GM21529 (cell line): ENCODE data around the gene AMBP.
"Not testable (repeated sequence)": the region's sequence is repeated elsewhere in the genome, so short reads cannot be mapped to it uniquely, and the experiment has no call there.

Experiments
- ATAC-seq: cut with Tn5 transposase; IDR thresholded peaks from one replicate; pipeline ENCODE4 v1.9.1; 2021; ENCODE audit not compliant: unreplicated experiment

The AMBP gene

GRCh38 chr9:114092336-114092735 lies 14.2 kb upstream of the AMBP start:
- no peak for ATAC-seq

GRCh38 chr9:114091711-114092110 lies 13.6 kb upstream of the AMBP start:
- no peak for ATAC-seq

- no peak for ATAC-seq
Measured at GRCh38 chr9:114090798-114091197, 12.7 kb upstream of the AMBP start.

- no peak for ATAC-seq
Measured at GRCh38 chr9:114089206-114089840, 11.2 kb upstream of the AMBP start.

GRCh38 chr9:114088571-114089170 lies 10.6 kb upstream of the AMBP start:
- ATAC-seq: no peak

GRCh38 chr9:114087721-114088120 lies 9.6 kb upstream of the AMBP start:
- ATAC-seq: no peak

- ATAC-seq: no peak
Measured at GRCh38 chr9:114086607-114087006, 8.5 kb upstream of the AMBP start.

- no peak for ATAC-seq
Measured at GRCh38 chr9:114086009-114086408, 7.9 kb upstream of the AMBP start.

- no peak for ATAC-seq
Measured at GRCh38 chr9:114085387-114085789, 7.3 kb upstream of the AMBP start.

GRCh38 chr9:114084282-114085073 lies 6.4 kb upstream of the AMBP start:
- ATAC-seq: no peak

- ATAC-seq: no peak
Measured at GRCh38 chr9:114083666-114084065, 5.6 kb upstream of the AMBP start.

- ATAC-seq: not testable (repeated sequence)
Measured at GRCh38 chr9:114082763-114083412, 4.8 kb upstream of the AMBP start.

GRCh38 chr9:114082017-114082762 lies 4.1 kb upstream of the AMBP start:
- ATAC-seq: peak; percentile 87

- ATAC-seq: no peak
Measured at GRCh38 chr9:114081441-114082016, 3.4 kb upstream of the AMBP start.

- ATAC-seq: no peak
Measured at GRCh38 chr9:114080773-114081440, 2.8 kb upstream of the AMBP start.

GRCh38 chr9:114080195-114080772 lies 2.2 kb upstream of the AMBP start:
- ATAC-seq: no peak

- ATAC-seq: no peak
Measured at GRCh38 chr9:114078781-114079156, 669 bp upstream of the AMBP start.

- ATAC-seq: no peak
Measured at GRCh38 chr9:114077162-114077837, 800 bp downstream of the AMBP start.
